Mesendoderm (in vitro differentiated cells): ENCODE measurements around the gene CMTM4.
"Not testable (repeated sequence)": the region's sequence is repeated elsewhere in the genome, so short reads cannot be mapped to it uniquely, and the experiment has no call there.

Source experiments
- DNase-seq: peaks from one replicate; pipeline ENCODE4 v3.0.0; 2013
- H2AK5ac ChIP-seq: 2 replicates; pipeline ENCODE4 v1.6.1; 2013; ENCODE audit warnings: low read length, inconsistent platforms
- H2BK120ac ChIP-seq: 2 replicates; pipeline ENCODE4 v1.6.1; 2013; ENCODE audit warnings: low read depth, mild to moderate bottlenecking, low read length, moderate library complexity, mixed read lengths
- H2BK15ac ChIP-seq: replicated peaks from 2 replicates; pipeline ENCODE4 v1.6.1; 2013; ENCODE audit warnings: low read depth, mild to moderate bottlenecking, moderate library complexity
- H2BK5ac ChIP-seq: 2 replicates; pipeline ENCODE4 v1.6.1; 2013; ENCODE audit warnings: low read length, inconsistent platforms
- H3K18ac ChIP-seq: 2 replicates; pipeline ENCODE4 v1.6.1; 2013; ENCODE audit warnings: mild to moderate bottlenecking, low read length, mixed read lengths
- H3K23ac ChIP-seq: one replicate; pipeline ENCODE4 v1.6.1; 2013; ENCODE audit warnings: low read length
- H3K27ac ChIP-seq: 2 replicates; pipeline ENCODE4 v1.5.1; 2013; ENCODE audit warnings: low read depth, mild to moderate bottlenecking, inconsistent platforms, low read length, moderate library complexity
- H3K27me3 ChIP-seq: 2 replicates; pipeline ENCODE4 v1.6.1; 2013; ENCODE audit warnings: low read length, control low read depth, mild to moderate bottlenecking, inconsistent platforms; ENCODE audit not compliant: insufficient read depth, poor library complexity
- H3K36me3 ChIP-seq: 2 replicates; pipeline ENCODE4 v1.6.1; 2013; ENCODE audit warnings: low read length, inconsistent platforms; ENCODE audit not compliant: control insufficient read depth, insufficient read depth
- H3K4ac ChIP-seq: one replicate; pipeline ENCODE4 v1.6.1; 2013; ENCODE audit warnings: low read depth, mild to moderate bottlenecking, low read length, moderate library complexity
- H3K4me1 ChIP-seq: 2 replicates; pipeline ENCODE4 v1.6.1; 2013; ENCODE audit warnings: low read depth, low read length, inconsistent platforms; ENCODE audit not compliant: control insufficient read depth
- H3K4me2 ChIP-seq: 2 replicates; pipeline ENCODE4 v1.6.1; 2013; ENCODE audit warnings: low read length
- H3K4me3 ChIP-seq: 2 replicates; pipeline ENCODE4 v1.5.1; 2013; ENCODE audit warnings: mild to moderate bottlenecking, low read length
- H3K56ac ChIP-seq: one replicate; pipeline ENCODE4 v1.6.1; 2013; ENCODE audit warnings: low read length
- H3K79me1 ChIP-seq: 2 replicates; pipeline ENCODE4 v1.6.1; 2013; ENCODE audit warnings: low read length, inconsistent platforms
- H3K79me2 ChIP-seq: 2 replicates; pipeline ENCODE4 v1.6.1; 2013; ENCODE audit warnings: mild to moderate bottlenecking, low read length; ENCODE audit not compliant: control insufficient read depth, insufficient read depth
- H3K9ac ChIP-seq: 2 replicates; pipeline ENCODE4 v1.6.1; 2013; ENCODE audit warnings: low read length, inconsistent platforms
- H4K5ac ChIP-seq: one replicate; pipeline ENCODE4 v1.6.1; 2013; ENCODE audit warnings: low read length
- H4K8ac ChIP-seq: one replicate; pipeline ENCODE4 v1.6.1; 2013; ENCODE audit warnings: low read depth, mild to moderate bottlenecking, control low read depth, low read length, moderate library complexity
- WGBS: extraction: QIAGEN DNeasy Blood & Tissue Kit; methylation state at CpG from one replicate; pipeline ENCODE4 v1.1.7; 2013; ENCODE audit warnings: low lambda C conversion rate, missing lambda C conversion rate; ENCODE audit not compliant: insufficient coverage; ENCODE audit errors: extremely low coverage; 5-methylcytosine and 5-hydroxymethylcytosine counted together

The CMTM4 gene

GRCh38 chr16:66634527-66635196 is 61.9 kb downstream of the CMTM4 start:
- Histone ChIP-seq H4K8ac (no peak overlapping the region), H3K23ac (no peak overlapping the region), H3K79me2 (no peaks in the 10 kb centered on the region), H2BK5ac (no peak overlapping the region), H3K4me3 (no peak overlapping the region), H3K9ac (no peak overlapping the region), H2BK15ac (no peak overlapping the region), H3K79me1 (no peaks in the 10 kb centered on the region), H3K27me3 (no peaks in the 10 kb centered on the region), H2BK120ac (no peak overlapping the region), H3K4me2 (no peak overlapping the region), H3K36me3 (peaks cover 2% of the 10 kb centered on the region), H3K27ac (no peak overlapping the region), H3K56ac (no peak overlapping the region), H3K4ac (no peak overlapping the region), H3K18ac (no peak overlapping the region), H2AK5ac (no peak overlapping the region), H4K5ac (no peak overlapping the region), H3K4me1 (no peaks in the 10 kb centered on the region)
- no CpG with 5 or more reads among the region's 4 CpGs for WGBS
- no peak for DNase-seq

GRCh38 chr16:66631558-66631957 is 65.0 kb downstream of the CMTM4 start:
- H3K9ac ChIP-seq, H3K18ac ChIP-seq, H2BK120ac ChIP-seq, H3K4me1 ChIP-seq, DNase-seq, H4K5ac ChIP-seq, H3K27ac ChIP-seq, H3K23ac ChIP-seq, H3K27me3 ChIP-seq, H3K79me2 ChIP-seq, H2AK5ac ChIP-seq, H2BK15ac ChIP-seq, H3K36me3 ChIP-seq, H3K79me1 ChIP-seq, H2BK5ac ChIP-seq, H3K56ac ChIP-seq, H3K4ac ChIP-seq, H3K4me2 ChIP-seq, H3K4me3 ChIP-seq, H4K8ac ChIP-seq: not testable (repeated sequence)
- no CpG with 5 or more reads among the region's 4 CpGs for WGBS

GRCh38 chr16:66630561-66631260 is 65.8 kb downstream of the CMTM4 start:
- WGBS, result no CpG with 5 or more reads among the region's 49 CpGs

GRCh38 chr16:66629856-66630255 is 66.7 kb downstream of the CMTM4 start:
- Histone ChIP-seq H4K5ac (no peak overlapping the region), H3K9ac (no peak overlapping the region), H3K27ac (no peak overlapping the region), H2AK5ac (no peak overlapping the region), H3K4ac (no peak overlapping the region), H2BK15ac (no peak overlapping the region), H3K79me2 (no peaks in the 10 kb centered on the region), H3K23ac (no peak overlapping the region), H3K27me3 (no peaks in the 10 kb centered on the region), H3K4me3 (no peak overlapping the region), H3K4me2 (no peak overlapping the region), H3K79me1 (no peaks in the 10 kb centered on the region), H2BK120ac (no peak overlapping the region), H2BK5ac (no peak overlapping the region), H3K36me3 (peaks cover 1% of the 10 kb centered on the region), H3K56ac (no peak overlapping the region), H3K4me1 (no peaks in the 10 kb centered on the region), H3K18ac (no peak overlapping the region), H4K8ac (no peak overlapping the region)
- no CpG with 5 or more reads among the region's 5 CpGs for WGBS
- no peak for DNase-seq

More at GRCh38 chr16:66630561-66631260, 65.8 kb downstream of the CMTM4 start:
- H3K23ac ChIP-seq, H3K79me2 ChIP-seq, H4K8ac ChIP-seq, DNase-seq, H3K4ac ChIP-seq, H3K27ac ChIP-seq, H3K9ac ChIP-seq, H2BK5ac ChIP-seq, H3K4me1 ChIP-seq, H2AK5ac ChIP-seq, H2BK120ac ChIP-seq, H3K56ac ChIP-seq, H3K18ac ChIP-seq, H3K4me3 ChIP-seq, H3K27me3 ChIP-seq, H3K36me3 ChIP-seq, H2BK15ac ChIP-seq, H3K79me1 ChIP-seq, H3K4me2 ChIP-seq, H4K5ac ChIP-seq: not testable (repeated sequence)

- H3K79me1 ChIP-seq, H4K8ac ChIP-seq, H3K4me1 ChIP-seq, H3K9ac ChIP-seq, H3K23ac ChIP-seq, H3K4me3 ChIP-seq, H3K36me3 ChIP-seq, H3K4ac ChIP-seq, H3K18ac ChIP-seq, DNase-seq, H2BK15ac ChIP-seq, H3K79me2 ChIP-seq, H3K56ac ChIP-seq, H3K27ac ChIP-seq, H3K27me3 ChIP-seq, H3K4me2 ChIP-seq, H4K5ac ChIP-seq, H2BK5ac ChIP-seq, H2AK5ac ChIP-seq, H2BK120ac ChIP-seq: not testable (repeated sequence)
- WGBS, result no CpG with 5 or more reads among the region's 17 CpGs
These were observed 68.7 kb downstream of the CMTM4 start for GRCh38 chr16:66627611-66628378.
